ENCODE measurements around the gene PHRF1. TPM values are rescaled to one million over a fixed set of nuclear protein-coding genes. Genes with fewer than 3 reads are reported as not detected.

The PHRF1 gene
- total RNA-seq, 1 donor from 2014 or later = 18.5 TPM

GRCh38 chr11:587978-588380 is 11.7 kb downstream of the PHRF1 start:
- no peak for DNase-seq
- peak; percentile 16 for ATAC-seq
- intact Hi-C loops (cut with micrococcal nuclease) = no loop called here

- ATAC-seq (no peak), DNase-seq (no peak)
- intact Hi-C loops (cut with micrococcal nuclease) = no loop called here
Observed at GRCh38 chr11:589798-590197, 13.5 kb downstream of the PHRF1 start.

GRCh38 chr11:590997-591396 is 14.7 kb downstream of the PHRF1 start:
- DNase-seq = no peak
- intact Hi-C loops (cut with micrococcal nuclease) = no loop called here
- no peak for ATAC-seq

GRCh38 chr11:592501-592900 is 16.2 kb downstream of the PHRF1 start:
- DNase-seq = no peak
- no peak for ATAC-seq
- intact Hi-C loops (cut with micrococcal nuclease) = no loop called here

- DNase-seq = no peak
- ATAC-seq = no peak
- intact Hi-C loops (cut with micrococcal nuclease) = no loop called here
Observed at GRCh38 chr11:592918-593317, 16.6 kb downstream of the PHRF1 start.

- intact Hi-C loops (cut with micrococcal nuclease) = no loop called here
- ATAC-seq (no peak), DNase-seq (no peak)
Observed at GRCh38 chr11:593347-593746, 17.1 kb downstream of the PHRF1 start.

GRCh38 chr11:595400-595799 is 19.1 kb downstream of the PHRF1 start:
- intact Hi-C loops (cut with micrococcal nuclease) = no loop called here
- ATAC-seq = no peak
- no peak for DNase-seq

GRCh38 chr11:596374-596773 is 20.1 kb downstream of the PHRF1 start:
- DNase-seq (no peak), ATAC-seq (no peak)
- intact Hi-C loops (cut with micrococcal nuclease) = no loop called here

GRCh38 chr11:597166-597725 is 21.0 kb downstream of the PHRF1 start:
- intact Hi-C loops (cut with micrococcal nuclease) = no loop called here
- DNase-seq (no peak), ATAC-seq (peak; percentile 9)

- intact Hi-C loops (cut with micrococcal nuclease) = no loop called here
- no peak for DNase-seq
- ATAC-seq = no peak
Observed at GRCh38 chr11:598005-598680, 21.9 kb downstream of the PHRF1 start.

- no peak for DNase-seq
- ATAC-seq = no peak
- intact Hi-C loops (cut with micrococcal nuclease) = no loop called here
Observed at GRCh38 chr11:601573-602245, 25.4 kb downstream of the PHRF1 start.

GRCh38 chr11:603154-603553 is 26.9 kb downstream of the PHRF1 start:
- no peak for ATAC-seq
- intact Hi-C loops (cut with micrococcal nuclease) = no loop called here

GRCh38 chr11:605286-606129 is 29.2 kb downstream of the PHRF1 start:
- ATAC-seq = peak; percentile 3
- peak; percentile 27 for DNase-seq
- intact Hi-C loops (cut with micrococcal nuclease) = no loop called here

More at GRCh38 chr11:603154-603553, 26.9 kb downstream of the PHRF1 start:
- no peak for DNase-seq

GRCh38 chr11:606245-606644 is 30.0 kb downstream of the PHRF1 start:
- ATAC-seq (peak; percentile 92), DNase-seq (peak; percentile 85)
- intact Hi-C loops (cut with micrococcal nuclease) = no loop called here

- ATAC-seq (no peak), DNase-seq (no peak)
- intact Hi-C loops (cut with micrococcal nuclease) = no loop called here
Observed at GRCh38 chr11:607020-607780, 30.9 kb downstream of the PHRF1 start.

- ATAC-seq (no peak), DNase-seq (no peak)
- intact Hi-C loops (cut with micrococcal nuclease) = no loop called here
Observed at GRCh38 chr11:607971-608659, 31.8 kb downstream of the PHRF1 start.

GRCh38 chr11:608791-609251 is 32.6 kb downstream of the PHRF1 start:
- intact Hi-C loops (cut with micrococcal nuclease) = no loop called here
- DNase-seq (no peak), ATAC-seq (no peak)

- ATAC-seq = no peak
- intact Hi-C loops (cut with micrococcal nuclease) = no loop called here
- no peak for DNase-seq
Observed at GRCh38 chr11:609341-609811, 33.1 kb downstream of the PHRF1 start.
